CD4-positive, alpha-beta T cell treated with Interleukin-15 for 4 hours (primary cell): ENCODE data around the gene ITPR3.
"Not testable (repeated sequence)": the region's sequence is repeated elsewhere in the genome, so short reads cannot be mapped to it uniquely, and the experiment has no call there.

Source experiments
- DNase-seq: peaks from one replicate; pipeline ENCODE4 v3.0.0-alpha.2; 2020; ENCODE audit warnings: low spot score

Gene ITPR3

GRCh38 chr6:33591424-33592032 is 29.6 kb upstream of the ITPR3 start:
- DNase-seq: no peak

GRCh38 chr6:33592280-33592594 is 28.9 kb upstream of the ITPR3 start:
- DNase-seq: no peak

- peak; percentile 38 for DNase-seq
Observed at GRCh38 chr6:33592595-33593413, 28.3 kb upstream of the ITPR3 start.

- DNase-seq: no peak
Observed at GRCh38 chr6:33593414-33593727, 27.8 kb upstream of the ITPR3 start.

- no peak for DNase-seq
Observed at GRCh38 chr6:33595001-33595846, 25.9 kb upstream of the ITPR3 start.

GRCh38 chr6:33596894-33597293 is 24.2 kb upstream of the ITPR3 start:
- not testable (repeated sequence) for DNase-seq

- no peak for DNase-seq
Observed at GRCh38 chr6:33597551-33598322, 23.4 kb upstream of the ITPR3 start.

- DNase-seq: no peak
Observed at GRCh38 chr6:33599413-33599938, 21.6 kb upstream of the ITPR3 start.

- DNase-seq: no peak
Observed at GRCh38 chr6:33600761-33601160, 20.4 kb upstream of the ITPR3 start.

- no peak for DNase-seq
Observed at GRCh38 chr6:33602180-33602579, 18.9 kb upstream of the ITPR3 start.

- no peak for DNase-seq
Observed at GRCh38 chr6:33604941-33605854, 15.9 kb upstream of the ITPR3 start.

GRCh38 chr6:33606642-33607041 is 14.5 kb upstream of the ITPR3 start:
- no peak for DNase-seq

- DNase-seq: no peak
Observed at GRCh38 chr6:33607126-33607783, 13.9 kb upstream of the ITPR3 start.

GRCh38 chr6:33607784-33608161 is 13.3 kb upstream of the ITPR3 start:
- peak; percentile 33 for DNase-seq

- DNase-seq: no peak
Observed at GRCh38 chr6:33609019-33609418, 12.1 kb upstream of the ITPR3 start.

- no peak for DNase-seq
Observed at GRCh38 chr6:33609528-33609927, 11.6 kb upstream of the ITPR3 start.

- DNase-seq: no peak
Observed at GRCh38 chr6:33610067-33610466, 11.1 kb upstream of the ITPR3 start.

- no peak for DNase-seq
Observed at GRCh38 chr6:33610779-33611732, 10.1 kb upstream of the ITPR3 start.

GRCh38 chr6:33613146-33613794 is 7.9 kb upstream of the ITPR3 start:
- no peak for DNase-seq
